Sigmoid colon (tissue), 7 donors: Measurements from ENCODE around the gene SHISA6. TPM values are rescaled to one million over a fixed set of nuclear protein-coding genes. Genes with fewer than 3 reads are reported as not detected.

Experiments used
- DNase-seq: peaks from one replicate; pipeline ENCODE4 v3.0.0-alpha.2; 2019
- H3K27ac ChIP-seq, 4 donors: fragments of 200-600 bp; sonication (generic); one replicate each; pipeline ENCODE4 v1.5.1; 2016 to 2019; ENCODE audit warnings: mild to moderate bottlenecking in 1 of 4
- H3K27me3 ChIP-seq, 3 donors: fragments of 200-600 bp; sonication (generic); one replicate each; pipeline ENCODE4 v1.5.1; 2019; ENCODE audit warnings: mild to moderate bottlenecking in 1 of 3
- H3K36me3 ChIP-seq, 4 donors: fragments of 200-600 bp; sonication (generic); one replicate each; pipeline ENCODE4 v1.5.1; 2016 to 2019
- H3K4me1 ChIP-seq, 4 donors: fragments of 200-600 bp; sonication (generic); one replicate each; pipeline ENCODE4 v1.5.1; 2017 to 2019
- H3K4me3 ChIP-seq, 4 donors: fragments of 200-600 bp; sonication (generic); one replicate each; pipeline ENCODE4 v1.5.1; 2017 to 2019; ENCODE audit warnings: mild to moderate bottlenecking in 2 of 4, moderate library complexity in 1 of 4
- H3K9me3 ChIP-seq, 4 donors: fragments of 200-600 bp in 3 of 4; sonication (generic) in 3 of 4; one replicate each; pipeline versions ENCODE4 v1.5.1 to v1.6.1; 2013 to 2019
- EP300 ChIP-seq, 4 donors: sonication (generic); formaldehyde crosslinking; IDR thresholded peaks; one replicate each; pipeline ENCODE4 v1.6.1; 2017; ENCODE audit warnings: antibody characterized with exemption in 4 of 4
- POLR2A ChIP-seq, 2 donors: fragments of 450-650 bp; IDR thresholded peaks; one replicate each; pipeline ENCODE4 v1.6.1; 2016; ENCODE audit warnings: antibody characterized with exemption in 2 of 2, mild to moderate bottlenecking in 2 of 2, moderate library complexity in 2 of 2
- POLR2AphosphoS5 ChIP-seq, 4 donors: sonication (generic); formaldehyde crosslinking; IDR thresholded peaks; one replicate each; pipeline ENCODE4 v1.6.1; 2017; ENCODE audit warnings: antibody characterized with exemption in 4 of 4
- WGBS, 2 donors: extraction: QIAGEN DNeasy Blood & Tissue Kit; methylation state at CpG; one replicate each; pipeline ENCODE4 v1.1.7; 2013; 5-methylcytosine and 5-hydroxymethylcytosine counted together
- intact Hi-C: fragments of 100-400 bp; cut with DNase I; formaldehyde crosslinking; loops from one replicate; pipeline ENCODE4 v1.15.1; 2023
- polyA plus RNA-seq, 3 donors: library from polyadenylated mRNA; stranded (reverse); fragments of 200-250 nt; gene quantifications; one replicate each; pipeline ENCODE4 v1.2.3, GENCODE V29; 2013
- total RNA-seq, 4 donors: library from RNA; depleted of rRNA; stranded (reverse); fragments of >200 nt; gene quantifications; one replicate each; pipeline ENCODE4 v1.1.0, GENCODE V29; 2016
- TF ChIP-seq, protein P1 (sequence below), 4 experiments: fragments of 450-650 bp in 3 of 4; fragments of 200-600 bp in 1 of 4; IDR thresholded peaks; one replicate each; pipeline ENCODE4 v1.5.1; 2016 to 2019; ENCODE audit warnings: antibody characterized with exemption in 4 of 4, mild to moderate bottlenecking in 3 of 4, moderate library complexity in 2 of 4
- donor health status: healthy with polysubstance abuse.
- donor health status: Bipolar disorder and iron deficiency.
- donor health status: healthy.

The SHISA6 gene
- total and polyA plus RNA-seq, 7 donors: under 0.01 to 1.1 (median 0.38) TPM; not detected in 1

DNA sequence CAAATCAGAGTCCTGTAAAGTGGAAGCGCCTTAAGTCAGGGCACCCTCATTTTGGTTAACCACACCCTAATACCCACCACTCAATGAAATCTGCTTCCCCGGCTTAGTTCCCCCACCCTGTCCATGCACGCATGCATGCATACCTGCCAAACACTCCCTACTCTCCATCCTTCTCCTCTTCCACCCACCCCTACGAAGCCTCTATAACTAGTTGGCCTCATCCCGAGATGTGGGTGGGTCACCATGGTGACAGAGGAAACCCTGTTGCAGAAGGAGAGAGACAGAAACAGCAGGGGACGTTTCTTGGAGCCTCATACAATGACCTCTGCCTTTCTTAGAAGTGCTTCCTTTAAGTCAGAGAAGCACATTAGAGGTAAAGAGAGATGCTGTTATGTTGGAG lies 310.4 kb downstream of the SHISA6 start:
- 69 to 70% methylated on average over 6 of the region's 6 CpGs for WGBS, 2 donors
- H3K27me3 ChIP-seq: no peaks in the 10 kb centered on the region
- TF ChIP-seq, protein P1, sequence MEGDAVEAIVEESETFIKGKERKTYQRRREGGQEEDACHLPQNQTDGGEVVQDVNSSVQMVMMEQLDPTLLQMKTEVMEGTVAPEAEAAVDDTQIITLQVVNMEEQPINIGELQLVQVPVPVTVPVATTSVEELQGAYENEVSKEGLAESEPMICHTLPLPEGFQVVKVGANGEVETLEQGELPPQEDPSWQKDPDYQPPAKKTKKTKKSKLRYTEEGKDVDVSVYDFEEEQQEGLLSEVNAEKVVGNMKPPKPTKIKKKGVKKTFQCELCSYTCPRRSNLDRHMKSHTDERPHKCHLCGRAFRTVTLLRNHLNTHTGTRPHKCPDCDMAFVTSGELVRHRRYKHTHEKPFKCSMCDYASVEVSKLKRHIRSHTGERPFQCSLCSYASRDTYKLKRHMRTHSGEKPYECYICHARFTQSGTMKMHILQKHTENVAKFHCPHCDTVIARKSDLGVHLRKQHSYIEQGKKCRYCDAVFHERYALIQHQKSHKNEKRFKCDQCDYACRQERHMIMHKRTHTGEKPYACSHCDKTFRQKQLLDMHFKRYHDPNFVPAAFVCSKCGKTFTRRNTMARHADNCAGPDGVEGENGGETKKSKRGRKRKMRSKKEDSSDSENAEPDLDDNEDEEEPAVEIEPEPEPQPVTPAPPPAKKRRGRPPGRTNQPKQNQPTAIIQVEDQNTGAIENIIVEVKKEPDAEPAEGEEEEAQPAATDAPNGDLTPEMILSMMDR (IDR thresholded peaks at IDR 0.05): no peak
- TF ChIP-seq POLR2AphosphoS5 (IDR thresholded peaks at IDR 0.05) (no peak), EP300 (IDR thresholded peaks at IDR 0.05) (no peak), POLR2A (IDR thresholded peaks at IDR 0.05) (no peak)
- H3K27ac ChIP-seq: no peak overlapping the region
- no peak overlapping the region for H3K4me3 ChIP-seq
- no peak for DNase-seq
- intact Hi-C loops: no loop called here
- H3K9me3 ChIP-seq: no peaks in the 10 kb centered on the region
- no peaks in the 10 kb centered on the region for H3K36me3 ChIP-seq
- no peaks in the 10 kb centered on the region for H3K4me1 ChIP-seq

DNA sequence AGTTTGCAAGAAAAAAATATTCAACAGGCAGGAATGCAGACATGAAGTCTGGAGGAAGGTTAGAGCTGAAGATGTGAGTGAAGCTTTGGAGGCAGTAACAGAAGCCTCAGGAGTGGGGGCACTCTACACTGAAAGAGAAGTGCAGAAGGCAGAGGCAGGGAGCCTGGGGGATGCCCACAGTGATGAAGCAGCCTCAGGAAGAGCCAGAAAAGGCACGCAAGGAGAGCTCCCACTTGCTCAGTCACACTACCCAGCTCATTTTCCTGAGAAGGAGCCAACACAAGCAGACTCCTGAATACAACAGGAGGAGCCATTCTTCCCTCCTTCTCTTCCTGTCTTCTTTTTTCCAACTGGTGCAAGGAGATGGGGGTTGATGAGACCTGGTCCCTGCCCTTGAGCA lies 312.1 kb downstream of the SHISA6 start:
- TF ChIP-seq POLR2A (IDR thresholded peaks at IDR 0.05) (no peak), EP300 (IDR thresholded peaks at IDR 0.05) (no peak), POLR2AphosphoS5 (IDR thresholded peaks at IDR 0.05) (no peak)
- TF ChIP-seq, protein P1 (IDR thresholded peaks at IDR 0.05): no peak
- intact Hi-C loops: no loop called here
- H3K27ac ChIP-seq: no peak overlapping the region
- H3K27me3 ChIP-seq: no peaks in the 10 kb centered on the region
- H3K9me3 ChIP-seq: no peaks in the 10 kb centered on the region
- 74 to 91% methylated on average over 1 of the region's 1 CpG for WGBS, 2 donors
- H3K4me3 ChIP-seq: no peak overlapping the region
- no peaks in the 10 kb centered on the region for H3K36me3 ChIP-seq
- DNase-seq: no peak
- H3K4me1 ChIP-seq: no peaks in the 10 kb centered on the region

DNA sequence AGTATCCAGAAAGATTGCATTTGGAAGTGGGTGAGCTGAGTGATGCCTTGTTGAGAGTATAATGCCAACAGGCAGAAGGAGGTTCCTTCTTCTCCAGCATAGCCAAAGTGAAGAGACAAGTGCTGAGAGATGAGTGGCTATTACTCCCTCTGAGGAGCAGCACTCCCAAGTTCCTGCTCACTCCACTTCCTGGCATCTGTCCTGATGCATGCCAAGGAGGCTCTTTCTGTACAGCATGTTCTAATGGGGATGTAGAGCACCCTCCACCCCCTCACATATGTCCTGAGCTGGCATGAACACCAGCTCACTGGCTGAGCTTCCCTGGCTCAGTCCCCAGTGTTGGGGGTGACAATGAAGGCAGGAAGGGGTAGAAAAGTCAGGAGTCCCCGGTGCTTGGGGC lies 313.0 kb downstream of the SHISA6 start:
- intact Hi-C loops: no loop called here
- Histone ChIP-seq H3K4me1 (no peaks in the 10 kb centered on the region), H3K9me3 (no peaks in the 10 kb centered on the region), H3K27me3 (no peaks in the 10 kb centered on the region), H3K27ac (no peak overlapping the region), H3K36me3 (no peaks in the 10 kb centered on the region), H3K4me3 (no peak overlapping the region)
- no peak for TF ChIP-seq POLR2A (IDR thresholded peaks at IDR 0.05)
- TF ChIP-seq POLR2AphosphoS5 (IDR thresholded peaks at IDR 0.05): no peak
- TF ChIP-seq, protein P1 (IDR thresholded peaks at IDR 0.05): no peak
- TF ChIP-seq EP300 (IDR thresholded peaks at IDR 0.05): no peak
- 82% methylated on average over 1 of the region's 1 CpG for WGBS, 2 donors
- DNase-seq: no peak

DNA sequence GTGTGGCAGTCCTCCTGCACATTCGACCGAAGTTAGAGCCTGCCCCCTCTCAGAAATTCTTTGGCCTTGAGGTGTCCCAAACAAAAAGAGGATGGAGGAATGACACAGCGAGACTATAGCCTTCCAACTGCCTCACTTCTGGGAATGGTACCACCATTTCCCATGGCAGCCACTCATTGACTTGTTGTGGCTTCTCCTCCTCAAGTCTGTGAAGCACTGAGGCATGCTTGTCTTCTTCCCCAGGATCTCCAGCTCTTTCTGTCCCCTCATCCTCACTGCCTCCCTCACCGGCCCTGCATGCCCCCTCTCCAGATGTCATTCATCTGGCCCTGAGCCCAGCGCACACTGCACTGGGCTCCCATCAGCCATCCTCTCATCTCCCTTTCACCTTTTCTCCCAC lies 313.5 kb downstream of the SHISA6 start:
- DNase-seq: no peak
- Histone ChIP-seq H3K27me3 (no peaks in the 10 kb centered on the region), H3K4me1 (no peaks in the 10 kb centered on the region), H3K4me3 (no peak overlapping the region), H3K27ac (no peak overlapping the region), H3K36me3 (no peaks in the 10 kb centered on the region), H3K9me3 (no peaks in the 10 kb centered on the region)
- no peak for TF ChIP-seq EP300 (IDR thresholded peaks at IDR 0.05)
- no peak for TF ChIP-seq POLR2A (IDR thresholded peaks at IDR 0.05)
- TF ChIP-seq, protein P1 (IDR thresholded peaks at IDR 0.05): no peak
- no peak for TF ChIP-seq POLR2AphosphoS5 (IDR thresholded peaks at IDR 0.05)
- 89 to 90% methylated on average over 5 of the region's 5 CpGs for WGBS, 2 donors
- intact Hi-C loops: no loop called here

DNA sequence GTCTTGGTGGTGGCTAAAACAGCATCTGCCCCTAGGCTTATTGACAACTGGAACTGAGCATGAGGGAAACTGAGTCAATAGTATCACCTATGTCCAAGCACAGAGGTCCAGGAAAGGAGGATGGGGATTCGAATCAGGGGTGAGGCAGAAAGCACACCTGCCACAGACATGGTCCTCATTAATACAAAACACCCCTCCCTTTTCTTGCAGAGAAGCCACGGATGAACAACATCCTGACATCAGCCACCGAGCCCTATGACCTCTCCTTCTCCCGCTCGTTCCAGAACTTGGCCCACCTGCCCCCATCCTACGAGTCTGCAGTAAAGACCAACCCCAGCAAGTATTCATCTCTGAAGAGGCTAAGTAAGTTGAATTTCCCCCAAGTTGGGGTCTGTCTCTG lies 314.5 kb downstream of the SHISA6 start:
- H3K4me1 ChIP-seq: no peaks in the 10 kb centered on the region
- no peaks in the 10 kb centered on the region for H3K27me3 ChIP-seq
- WGBS, 2 donors: 89 to 90% methylated on average over 6 of the region's 6 CpGs
- no peak overlapping the region for H3K4me3 ChIP-seq
- TF ChIP-seq EP300 (IDR thresholded peaks at IDR 0.05): no peak
- TF ChIP-seq POLR2A (IDR thresholded peaks at IDR 0.05): no peak
- TF ChIP-seq, protein P1 (IDR thresholded peaks at IDR 0.05): no peak
- no peak for TF ChIP-seq POLR2AphosphoS5 (IDR thresholded peaks at IDR 0.05)
- no peaks in the 10 kb centered on the region for H3K9me3 ChIP-seq
- DNase-seq: no peak
- no peaks in the 10 kb centered on the region for H3K36me3 ChIP-seq
- H3K27ac ChIP-seq: no peak overlapping the region
- intact Hi-C loops: no loop called here
